Measurements from ENCODE around the gene PIGZ.

- TF ChIP-seq EZH2 (IDR thresholded peaks at IDR 0.05; ENCODE audit: insufficient read depth, poor library complexity, severe bottlenecking) (no peak), EZH2phosphoT487 (IDR thresholded peaks at IDR 0.05; ENCODE audit: insufficient read depth, low read depth) (no peak)
These were observed 19.8 kb upstream of the PIGZ start for GRCh38 chr3:196988241-196989029.

Data from GM23248 (cell line).